HepG2 (cell line): Measurements from ENCODE around the gene IDNK. TPM values are rescaled to one million over a fixed set of nuclear protein-coding genes. Genes with fewer than 3 reads are reported as not detected.

ENCODE experiments used
- ATAC-seq: fragments of 200-7000 bp; cut with Tn5 transposase; 3 replicates; pipeline ENCODE4 v1.9.1; 2020; ENCODE audit warnings: mild to moderate bottlenecking, moderate library complexity
- BruUV-seq: library from RNA; stranded (reverse); fragments of 400-500 nt; replicated peaks from 2 replicates; lab custom pipeline; 2021; lab: Mats Ljungman, UMichigan
- CTCF ChIA-PET: fragments of 300-600 bp; formaldehyde crosslinking; extraction: SDS; loops from one replicate; lab custom pipeline; 2021; ENCODE audit warnings: low total read pairs, inconsistent platforms, low intra/inter-chr PET ratio; lab: Yijun Ruan, JAX
- POLR2A ChIA-PET: fragments of 350-600 bp; sonication (Branson Sonifier 250); formaldehyde crosslinking; loops from one replicate; lab custom pipeline; 2020; ENCODE audit warnings: antibody characterized with exemption, inconsistent platforms; lab: Yijun Ruan, JAX
- DNase-seq: peaks from one replicate; pipeline ENCODE4 v3.0.0-alpha.2; 2015; ENCODE audit warnings: low spot score
- FAIRE-seq: peaks from 3 replicates; lab custom pipeline; 2011; peaks lifted over from hg19 to GRCh38; lab: Jason Lieb, UNC
- H2AFZ ChIP-seq: one replicate; pipeline ENCODE4 v1.6.1; 2011; ENCODE audit warnings: low read length, inconsistent platforms
- H3K27ac ChIP-seq: fragments of 300-600 bp; 3 replicates; pipeline ENCODE4 v1.8.0; 2011; ENCODE audit warnings: mixed run types, mild to moderate bottlenecking, mixed read lengths, low read length, inconsistent platforms; ENCODE audit not compliant: insufficient read depth; ENCODE audit errors: extremely low read length
- H3K27me3 ChIP-seq, 2 experiments: fragments of 200-600 bp in 1 of 2; 2 replicates in 1 of 2; 3 replicates in 1 of 2; pipeline versions ENCODE4 v1.6.0 to v1.8.0; 2011; ENCODE audit warnings: low read length in 2 of 2, mild to moderate bottlenecking in 2 of 2, moderate library complexity in 2 of 2, inconsistent platforms in 1 of 2; ENCODE audit not compliant: insufficient read depth in 2 of 2, control insufficient read depth in 1 of 2
- H3K36me3 ChIP-seq, 2 experiments: fragments of 200-600 bp in 1 of 2; replicated peaks in 1 of 2; 2 replicates in 1 of 2; 3 replicates in 1 of 2; pipeline versions ENCODE4 v1.5.1 to v1.8.0; 2011; ENCODE audit warnings: low read length in 2 of 2, inconsistent platforms in 1 of 2; ENCODE audit not compliant: insufficient read depth in 2 of 2, control insufficient read depth in 1 of 2
- H3K4me1 ChIP-seq: 2 replicates; pipeline ENCODE4 v1.5.1; 2012; ENCODE audit warnings: low read length, inconsistent platforms; ENCODE audit not compliant: insufficient read depth
- H3K4me2 ChIP-seq: 2 replicates; pipeline ENCODE4 v1.6.0; 2011; ENCODE audit warnings: low read depth, low read length, inconsistent platforms
- H3K4me3 ChIP-seq, 3 experiments: fragments of 200-600 bp in 1 of 3; sonication (generic), shearing (Covaris generic) in 1 of 3; replicated peaks in 1 of 3; 2 replicates each; pipeline ENCODE4 v1.5.1; 2011 to 2016; ENCODE audit warnings: low read length in 3 of 3, inconsistent platforms in 2 of 3, low read depth in 2 of 3, mild to moderate bottlenecking in 2 of 3, control low read depth in 1 of 3, mixed read lengths in 1 of 3; ENCODE audit not compliant: insufficient read depth in 1 of 3
- H3K79me2 ChIP-seq: one replicate; pipeline ENCODE4 v1.6.1; 2011; ENCODE audit warnings: low read length, inconsistent platforms; ENCODE audit not compliant: insufficient read depth
- H3K9ac ChIP-seq: 2 replicates; pipeline ENCODE4 v1.6.0; 2011; ENCODE audit warnings: mild to moderate bottlenecking, low read depth, low read length, inconsistent platforms; ENCODE audit not compliant: insufficient read depth
- H3K9me3 ChIP-seq: 2 replicates; pipeline ENCODE4 v1.5.1; 2012; ENCODE audit warnings: mild to moderate bottlenecking, low read length
- H4K20me1 ChIP-seq: 2 replicates; pipeline ENCODE4 v1.6.0; 2011; ENCODE audit warnings: inconsistent platforms, mild to moderate bottlenecking, low read length, moderate library complexity; ENCODE audit not compliant: insufficient read depth
- CBFB ChIP-seq: sonication (generic); formaldehyde crosslinking; IDR thresholded peaks from 2 replicates; pipeline ENCODE4 v1.4.0; 2020; ENCODE audit warnings: missing genetic modification reagents
- CERS6 ChIP-seq: sonication (generic); formaldehyde crosslinking; IDR thresholded peaks from 2 replicates; pipeline ENCODE4 v1.5.0; 2020; ENCODE audit warnings: missing genetic modification reagents
- JUNB ChIP-seq: sonication (generic); formaldehyde crosslinking; IDR thresholded peaks from 2 replicates; pipeline ENCODE4 v1.8.0; 2022; ENCODE audit warnings: missing genetic modification reagents, mild to moderate bottlenecking, borderline replicate concordance
- POLR2A ChIP-seq, 2 experiments: IDR thresholded peaks; 2 replicates each; pipeline ENCODE4 v1.6.1; 2011; ENCODE audit warnings: low read depth in 2 of 2, low read length in 2 of 2, mild to moderate bottlenecking in 1 of 2, moderate library complexity in 1 of 2; ENCODE audit not compliant: insufficient read depth in 1 of 2
- RERE ChIP-seq: IDR thresholded peaks from 2 replicates; pipeline ENCODE4 v1.6.1; 2016; ENCODE audit warnings: low read depth, missing genetic modification reagents, missing compliant biosample characterization
- RORA ChIP-seq: sonication (generic); formaldehyde crosslinking; IDR thresholded peaks from 2 replicates; pipeline ENCODE4 v1.5.0; 2020; ENCODE audit warnings: mild to moderate bottlenecking, missing genetic modification reagents, moderate library complexity
- in situ Hi-C: cut with HindIII; loops from 2 replicates; pipeline ENCODE4 v1.10.0; 2017; ENCODE audit warnings: low pct_unique_long_range_greater_than_20kb; ENCODE audit not compliant: extremely low pct_ligation_motif_present
- intact Hi-C: fragments of 100-400 bp; cut with micrococcal nuclease; formaldehyde crosslinking; loops from one replicate; pipeline ENCODE4 v1.10.0; 2022; ENCODE audit not compliant: unreplicated experiment
- polyA plus RNA-seq, 8 experiments: library from polyadenylated mRNA; depleted of rRNA in 3 of 8; stranded (reverse) in 7 of 8; unstranded in 1 of 8; fragments of >200 nt; fragmentation: Illumina TruSeq in 4 of 8; extraction: Trizol in 4 of 8; gene quantifications; 2 replicates each; pipeline versions ENCODE4 v1.2.1 to v1.2.3, GENCODE V29; 2011 to 2016; ENCODE audit warnings: low read depth in 4 of 8, missing spikeins in 1 of 8, mixed read lengths in 1 of 8; ENCODE audit not compliant: insufficient read depth in 1 of 8
- total RNA-seq, 5 experiments: library from RNA; depleted of rRNA; stranded (reverse); fragments of >200 nt; fragmentation: Illumina TruSeq; extraction: Trizol; gene quantifications; 2 replicates each; pipeline ENCODE4 v1.2.3, GENCODE V29; 2016; ENCODE audit warnings: low read depth in 1 of 5
- TF ChIP-seq, protein P1 (sequence below): sonication (generic); formaldehyde crosslinking; IDR thresholded peaks from 2 replicates; pipeline ENCODE4 v1.9.0; 2022; ENCODE audit warnings: low read depth, missing genetic modification reagents
- TF ChIP-seq, protein P2 (sequence below): sonication (generic); formaldehyde crosslinking; IDR thresholded peaks from 2 replicates; pipeline ENCODE4 v1.4.0; 2020; ENCODE audit warnings: mild to moderate bottlenecking, missing genetic modification reagents

Gene IDNK
- total and polyA plus RNA-seq, 2 of the 13 experiments (the other 11 are each of a cell fraction or from before 2014, with no cell fraction given): 3.1 to 4.8 TPM

GRCh38 chr9:83633676-83634075 is 10.7 kb downstream of the IDNK start (continued):
- TF ChIP-seq RERE (CRISPR knock-in tag) (no peak), JUNB (no peak)
- TF ChIP-seq, protein P1, sequence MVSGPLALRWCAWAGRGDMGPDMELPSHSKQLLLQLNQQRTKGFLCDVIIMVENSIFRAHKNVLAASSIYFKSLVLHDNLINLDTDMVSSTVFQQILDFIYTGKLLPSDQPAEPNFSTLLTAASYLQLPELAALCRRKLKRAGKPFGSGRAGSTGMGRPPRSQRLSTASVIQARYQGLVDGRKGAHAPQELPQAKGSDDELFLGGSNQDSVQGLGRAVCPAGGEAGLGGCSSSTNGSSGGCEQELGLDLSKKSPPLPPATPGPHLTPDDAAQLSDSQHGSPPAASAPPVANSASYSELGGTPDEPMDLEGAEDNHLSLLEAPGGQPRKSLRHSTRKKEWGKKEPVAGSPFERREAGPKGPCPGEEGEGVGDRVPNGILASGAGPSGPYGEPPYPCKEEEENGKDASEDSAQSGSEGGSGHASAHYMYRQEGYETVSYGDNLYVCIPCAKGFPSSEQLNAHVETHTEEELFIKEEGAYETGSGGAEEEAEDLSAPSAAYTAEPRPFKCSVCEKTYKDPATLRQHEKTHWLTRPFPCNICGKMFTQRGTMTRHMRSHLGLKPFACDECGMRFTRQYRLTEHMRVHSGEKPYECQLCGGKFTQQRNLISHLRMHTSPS (CRISPR knock-in tag): no peak

DNA sequence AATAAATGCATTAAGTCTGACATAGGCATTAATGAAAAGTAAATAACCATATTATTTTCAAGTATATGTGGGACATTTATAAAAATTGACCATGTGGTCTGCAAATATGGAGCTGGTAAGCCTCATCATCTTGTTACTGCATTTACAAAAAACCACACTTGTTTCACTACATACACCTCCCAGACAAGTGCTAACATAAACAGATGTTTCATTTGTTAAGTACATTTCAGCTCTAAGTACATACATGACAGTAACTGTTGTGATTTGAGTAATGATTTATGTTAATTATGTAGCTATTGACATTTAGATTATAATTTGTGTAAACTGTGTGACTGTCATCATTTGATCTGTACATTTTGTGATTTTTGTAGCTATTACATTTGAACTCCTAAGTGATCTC is 13.9 kb downstream of the IDNK start:
- Histone ChIP-seq H3K27ac (no peak overlapping the region), H3K9ac (no peak overlapping the region), H3K4me2 (no peak overlapping the region), H2AFZ (no peak overlapping the region), H3K9me3 (no peaks in the 10 kb centered on the region), H4K20me1 (no peaks in the 10 kb centered on the region), H3K4me3 (no peak overlapping the region), H3K36me3 (0 out of 5 replicates have a peak, but pooled peaks cover 0 to 3% of the 10 kb centered on the region in 2 experiments), H3K4me1 (peaks cover 23% of the 10 kb centered on the region), H3K27me3 (no peaks in the 10 kb centered on the region), H3K79me2 (no peaks in the 10 kb centered on the region)
- POLR2A ChIA-PET: interaction anchor here (1.5 to 2.1 kb wide), 3 partner anchors 8 to 16 kb away, joined by 4 to 12 read pairs (median 7); partner anchors contain the start of gene IDNK
- no TSS peak for BruUV-seq
- intact Hi-C loops (no loop called here), in situ Hi-C loops (no loop called here)
- FAIRE-seq (no peak), DNase-seq (no peak), ATAC-seq (no peak)
- TF ChIP-seq, protein P2, sequence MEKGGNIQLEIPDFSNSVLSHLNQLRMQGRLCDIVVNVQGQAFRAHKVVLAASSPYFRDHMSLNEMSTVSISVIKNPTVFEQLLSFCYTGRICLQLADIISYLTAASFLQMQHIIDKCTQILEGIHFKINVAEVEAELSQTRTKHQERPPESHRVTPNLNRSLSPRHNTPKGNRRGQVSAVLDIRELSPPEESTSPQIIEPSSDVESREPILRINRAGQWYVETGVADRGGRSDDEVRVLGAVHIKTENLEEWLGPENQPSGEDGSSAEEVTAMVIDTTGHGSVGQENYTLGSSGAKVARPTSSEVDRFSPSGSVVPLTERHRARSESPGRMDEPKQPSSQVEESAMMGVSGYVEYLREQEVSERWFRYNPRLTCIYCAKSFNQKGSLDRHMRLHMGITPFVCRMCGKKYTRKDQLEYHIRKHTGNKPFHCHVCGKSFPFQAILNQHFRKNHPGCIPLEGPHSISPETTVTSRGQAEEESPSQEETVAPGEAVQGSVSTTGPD: no peak
- TF ChIP-seq RORA (no peak), POLR2A (IDR thresholded peaks at IDR 0.05; ENCODE audit: insufficient read depth in 1 of 2, low read depth in 2 of 2, low read length in 2 of 2) (no peak), CERS6 (CRISPR knock-in tag) (no peak), CBFB (CRISPR knock-in tag) (no peak)
- CTCF ChIA-PET: no interaction called here
